Endodermal cell (in vitro differentiated cells): ENCODE results near the gene TBC1D25. TPM values are rescaled to one million over a fixed set of nuclear protein-coding genes. Genes with fewer than 3 reads are reported as not detected.

Experiments
- DNase-seq: peaks from one replicate; pipeline ENCODE4 v3.0.0-alpha.2; 2017
- H3K27ac ChIP-seq: 2 replicates; pipeline ENCODE4 v1.5.1; 2013; ENCODE audit warnings: mild to moderate bottlenecking, low read depth, low read length, moderate library complexity
- H3K27me3 ChIP-seq: 2 replicates; pipeline ENCODE4 v1.6.1; 2013; ENCODE audit warnings: mild to moderate bottlenecking, low read length, moderate library complexity; ENCODE audit not compliant: insufficient read depth, control insufficient read depth, poor library complexity, severe bottlenecking
- H3K36me3 ChIP-seq: 2 replicates; pipeline ENCODE4 v1.7.0; 2013; ENCODE audit warnings: mild to moderate bottlenecking, low read length, moderate library complexity; ENCODE audit not compliant: control insufficient read depth, insufficient read depth
- H3K4me1 ChIP-seq: one replicate; pipeline ENCODE4 v1.7.0; 2013; ENCODE audit warnings: low read length; ENCODE audit not compliant: control insufficient read depth, insufficient read depth
- H3K4me3 ChIP-seq: 2 replicates; pipeline ENCODE4 v1.5.1; 2013; ENCODE audit warnings: mild to moderate bottlenecking, low read length, moderate library complexity
- H3K9ac ChIP-seq: 2 replicates; pipeline ENCODE4 v1.6.1; 2013; ENCODE audit warnings: mild to moderate bottlenecking, low read length, moderate library complexity; ENCODE audit not compliant: poor library complexity, severe bottlenecking; ENCODE audit errors: extremely low read depth
- H3K9me3 ChIP-seq: 2 replicates; pipeline ENCODE4 v1.6.1; 2013; ENCODE audit warnings: mild to moderate bottlenecking, low read length, moderate library complexity; ENCODE audit not compliant: control insufficient read depth
- H3K27ac Mint-ChIP-seq: 2 replicates; pipeline ENCODE4 v1.8.0; 2020; ENCODE audit warnings: mixed read lengths
- H3K27me3 Mint-ChIP-seq: 2 replicates; pipeline ENCODE4 v1.8.0; 2021; ENCODE audit warnings: mild to moderate bottlenecking, mixed read lengths; ENCODE audit not compliant: insufficient read depth
- H3K36me3 Mint-ChIP-seq: 2 replicates; pipeline ENCODE4 v1.8.0; 2020; ENCODE audit warnings: low read depth, mixed read lengths
- H3K4me1 Mint-ChIP-seq: 2 replicates; pipeline ENCODE4 v1.8.0; 2020; ENCODE audit warnings: mixed read lengths
- H3K4me3 Mint-ChIP-seq: 2 replicates; pipeline ENCODE4 v1.8.0; 2020; ENCODE audit warnings: mild to moderate bottlenecking, moderate library complexity, mixed read lengths
- H3K9me3 Mint-ChIP-seq: 2 replicates; pipeline ENCODE4 v1.8.0; 2020; ENCODE audit warnings: mild to moderate bottlenecking, mixed read lengths
- CTCF ChIP-seq: fragments of 200-600 bp; sonication (generic); conservative IDR thresholded peaks from 2 replicates; pipeline ENCODE4 v1.5.0; 2021; ENCODE audit warnings: antibody characterized with exemption, mild to moderate bottlenecking
- WGBS, 2 experiments: methylation state at CpG; one replicate each; pipeline versions ENCODE4 v1.1.5 to v1.1.7; 2013; ENCODE audit warnings: missing lambda C conversion rate in 2 of 2, mixed read lengths in 1 of 2; ENCODE audit not compliant: insufficient coverage in 1 of 2, insufficient read length in 1 of 2; 5-methylcytosine and 5-hydroxymethylcytosine counted together
- total RNA-seq, 2 donors: library from RNA; stranded (reverse); fragmentation: NEBNext Ultra II Directional in 1 of 2; extraction: Animal tissue kit (Norgen Biotek cat#: 25700) in 1 of 2; gene quantifications; 2 replicates in 1 of 2; 3 replicates in 1 of 2; pipeline ENCODE4 v1.2.1, GENCODE V29; 2021

The TBC1D25 gene
- total RNA-seq, 2 donors from 2014 or later: 7.0 to 7.6 TPM

GRCh38 chrX:48531358-48531959, 8.1 kb upstream of the TBC1D25 start:
- Mint-ChIP-seq H3K27ac (no peak overlapping the region), H3K36me3 (peaks cover 22% of the 10 kb centered on the region), H3K9me3 (peaks cover 62% of the 10 kb centered on the region), H3K4me1 (no peaks in the 10 kb centered on the region), H3K27me3 (no peaks in the 10 kb centered on the region), H3K4me3 (no peak overlapping the region)
- DNase-seq: no peak
- no peak overlapping the region for H3K9ac ChIP-seq
- no peak for TF ChIP-seq CTCF
- H3K4me1 ChIP-seq: no peaks in the 10 kb centered on the region
- WGBS, 2 experiments: 92 to 95% methylated on average over 3 to 5 of the region's 5 CpGs
- no peak overlapping the region for H3K27ac ChIP-seq
- no peak overlapping the region for H3K4me3 ChIP-seq
- H3K9me3 ChIP-seq: no peaks in the 10 kb centered on the region
- no peaks in the 10 kb centered on the region for H3K27me3 ChIP-seq
- H3K36me3 ChIP-seq: peaks cover 18% of the 10 kb centered on the region

GRCh38 chrX:48532161-48532560, 7.4 kb upstream of the TBC1D25 start:
- Histone ChIP-seq H3K9me3 (no peaks in the 10 kb centered on the region), H3K4me1 (no peaks in the 10 kb centered on the region), H3K27me3 (no peaks in the 10 kb centered on the region), H3K36me3 (peaks cover 12% of the 10 kb centered on the region), H3K4me3 (no peak overlapping the region), H3K27ac (no peak overlapping the region), H3K9ac (no peak overlapping the region)
- Mint-ChIP-seq H3K36me3 (peaks cover 17% of the 10 kb centered on the region), H3K4me3 (no peak overlapping the region), H3K4me1 (no peaks in the 10 kb centered on the region), H3K27me3 (no peaks in the 10 kb centered on the region), H3K9me3 (peaks cover 63% of the 10 kb centered on the region), H3K27ac (no peak overlapping the region)
- WGBS, 2 experiments: no CpG with 5 or more reads among the region's 1 CpG
- no peak for DNase-seq
- TF ChIP-seq CTCF: no peak

GRCh38 chrX:48533165-48533564, 6.3 kb upstream of the TBC1D25 start:
- H3K9ac ChIP-seq: no peak overlapping the region
- no peak overlapping the region for H3K27ac ChIP-seq
- H3K4me3 ChIP-seq: no peak overlapping the region
- Mint-ChIP-seq H3K27ac (no peak overlapping the region), H3K9me3 (peaks cover 64% of the 10 kb centered on the region), H3K4me1 (no peaks in the 10 kb centered on the region), H3K4me3 (no peak overlapping the region), H3K27me3 (no peaks in the 10 kb centered on the region), H3K36me3 (peaks cover 11% of the 10 kb centered on the region)
- peaks cover 6% of the 10 kb centered on the region for H3K36me3 ChIP-seq
- no peaks in the 10 kb centered on the region for H3K27me3 ChIP-seq
- 98% methylated on average over 2 of the region's 3 CpGs; no CpG with 5 or more reads in 1 of the 2 experiments for WGBS, 2 experiments
- no peaks in the 10 kb centered on the region for H3K9me3 ChIP-seq
- no peak for TF ChIP-seq CTCF
- no peaks in the 10 kb centered on the region for H3K4me1 ChIP-seq
- DNase-seq: no peak
